Prostate gland (tissue), 2 donors: ENCODE measurements around the gene ZNF628.

Experiments used
- POLR2A ChIP-seq: fragments of 450-650 bp; IDR thresholded peaks from one replicate; pipeline ENCODE4 v1.6.1; 2016; ENCODE audit warnings: antibody characterized with exemption, mild to moderate bottlenecking
- POLR2AphosphoS5 ChIP-seq: sonication (generic); formaldehyde crosslinking; IDR thresholded peaks from one replicate; pipeline ENCODE4 v1.6.1; 2017; ENCODE audit warnings: antibody characterized with exemption
- TF ChIP-seq, protein P1 (sequence below), 4 experiments: fragments of 200-600 bp in 2 of 4; fragments of 450-650 bp in 2 of 4; sonication (generic) in 2 of 4; IDR thresholded peaks; 1 replicate in 3 of 4; 2 replicates in 1 of 4; pipeline ENCODE4 v1.5.1; 2016 to 2019; ENCODE audit warnings: antibody characterized with exemption in 4 of 4, mild to moderate bottlenecking in 2 of 4, moderate library complexity in 2 of 4

DNA sequence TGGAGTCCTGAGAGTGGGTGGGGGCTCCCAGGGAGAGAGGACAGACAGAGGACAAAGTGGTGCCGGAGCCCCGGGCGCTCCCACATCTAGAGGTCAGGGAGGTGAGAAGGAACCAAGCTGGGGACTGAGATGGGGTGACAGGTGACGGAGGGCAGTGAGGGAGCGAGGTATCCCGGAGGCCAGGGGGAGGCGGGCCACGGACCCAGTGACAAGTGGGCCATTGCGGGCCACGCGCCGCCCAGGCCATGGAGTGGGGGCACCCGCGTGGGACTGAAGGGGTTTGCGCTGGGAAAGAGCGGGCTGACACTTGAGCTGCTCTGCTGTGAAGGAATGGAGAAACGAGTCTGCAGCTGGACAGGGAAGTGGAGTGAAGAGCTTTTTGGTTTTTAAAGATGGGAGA lies 2.6 kb downstream of the ZNF628 start:
- no peak for TF ChIP-seq POLR2AphosphoS5
- TF ChIP-seq, protein P1, sequence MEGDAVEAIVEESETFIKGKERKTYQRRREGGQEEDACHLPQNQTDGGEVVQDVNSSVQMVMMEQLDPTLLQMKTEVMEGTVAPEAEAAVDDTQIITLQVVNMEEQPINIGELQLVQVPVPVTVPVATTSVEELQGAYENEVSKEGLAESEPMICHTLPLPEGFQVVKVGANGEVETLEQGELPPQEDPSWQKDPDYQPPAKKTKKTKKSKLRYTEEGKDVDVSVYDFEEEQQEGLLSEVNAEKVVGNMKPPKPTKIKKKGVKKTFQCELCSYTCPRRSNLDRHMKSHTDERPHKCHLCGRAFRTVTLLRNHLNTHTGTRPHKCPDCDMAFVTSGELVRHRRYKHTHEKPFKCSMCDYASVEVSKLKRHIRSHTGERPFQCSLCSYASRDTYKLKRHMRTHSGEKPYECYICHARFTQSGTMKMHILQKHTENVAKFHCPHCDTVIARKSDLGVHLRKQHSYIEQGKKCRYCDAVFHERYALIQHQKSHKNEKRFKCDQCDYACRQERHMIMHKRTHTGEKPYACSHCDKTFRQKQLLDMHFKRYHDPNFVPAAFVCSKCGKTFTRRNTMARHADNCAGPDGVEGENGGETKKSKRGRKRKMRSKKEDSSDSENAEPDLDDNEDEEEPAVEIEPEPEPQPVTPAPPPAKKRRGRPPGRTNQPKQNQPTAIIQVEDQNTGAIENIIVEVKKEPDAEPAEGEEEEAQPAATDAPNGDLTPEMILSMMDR (IDR thresholded peaks at IDR 0.05), result no peak
- no peak for TF ChIP-seq POLR2A
